G401 (cell line): Measurements from ENCODE around the gene ERI3. TPM values are rescaled to one million over a fixed set of nuclear protein-coding genes. Genes with fewer than 3 reads are reported as not detected.
A peak's percentile ranks its signal among the peaks of the same experiment; 100 is the strongest.
"Not testable (repeated sequence)": the region's sequence is repeated elsewhere in the genome, so short reads cannot be mapped to it uniquely, and the experiment has no call there.

ENCODE experiments used
- DNase-seq: peaks from one replicate; pipeline ENCODE4 v3.0.0-alpha.2; 2015; ENCODE audit warnings: low spot score
- in situ Hi-C: cut with HindIII; loops from 2 replicates; pipeline ENCODE4 v1.10.0; 2016; ENCODE audit warnings: low sequenced_read_pairs, mixed read lengths
- total RNA-seq: library from RNA; depleted of rRNA; stranded (reverse); fragments of >200 nt; shearing (Covaris generic); gene quantifications from 2 replicates; pipeline ENCODE4 v1.2.3, GENCODE V29; 2014

Gene ERI3
- total RNA-seq, 1 experiment from 2014 or later, result 135 TPM

GRCh38 chr1:44222397-44223186 is 132.5 kb downstream of the ERI3 start:
- DNase-seq, result no peak
- in situ Hi-C loops, result no loop called here

DNA sequence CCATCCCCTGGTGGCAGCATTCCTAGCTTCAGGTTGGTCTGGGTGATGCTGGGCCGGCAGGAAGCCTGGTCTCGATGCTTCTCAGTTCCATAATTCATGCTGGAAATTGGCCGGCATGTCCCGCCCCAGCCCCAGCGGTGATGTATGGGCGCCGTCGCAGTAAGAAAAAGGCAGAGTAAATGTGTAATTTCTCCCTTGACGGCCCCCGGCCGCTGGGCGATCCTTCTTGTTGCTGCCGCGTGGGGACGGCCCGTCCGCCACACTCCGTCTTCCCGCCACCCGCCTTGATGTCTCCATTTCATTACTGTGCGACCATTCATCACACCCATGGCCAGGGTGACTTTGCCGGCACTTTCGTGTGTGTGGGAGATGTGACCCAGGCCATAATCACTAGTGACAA is 133.3 kb downstream of the ERI3 start:
- in situ Hi-C loops, result no loop called here
- no peak for DNase-seq

DNA sequence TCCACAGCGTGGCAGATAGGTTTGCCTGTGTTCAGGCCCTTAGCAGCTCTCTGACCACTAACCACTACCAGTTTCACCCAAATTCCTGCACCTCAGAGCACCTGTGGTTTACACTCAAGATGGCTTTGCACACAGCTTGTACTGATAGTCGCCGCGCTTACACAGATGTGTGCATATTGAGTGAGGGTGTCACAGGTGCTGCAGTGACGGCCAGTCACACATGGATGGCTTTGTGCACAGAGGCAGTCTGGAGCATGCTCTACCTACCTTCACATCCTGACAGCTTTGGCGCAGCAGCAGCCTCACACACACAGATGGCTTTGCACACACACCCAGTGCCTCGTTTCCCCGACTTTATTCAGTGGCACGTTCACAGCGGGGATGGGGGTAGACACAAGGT is 134.3 kb downstream of the ERI3 start:
- in situ Hi-C loops, result no loop called here

GRCh38 chr1:44220001-44220751 is 134.9 kb downstream of the ERI3 start:
- in situ Hi-C loops, result no loop called here
- no peak for DNase-seq

More for the DNA sequence above, 134.3 kb downstream of the ERI3 start:
- no peak for DNase-seq

DNA sequence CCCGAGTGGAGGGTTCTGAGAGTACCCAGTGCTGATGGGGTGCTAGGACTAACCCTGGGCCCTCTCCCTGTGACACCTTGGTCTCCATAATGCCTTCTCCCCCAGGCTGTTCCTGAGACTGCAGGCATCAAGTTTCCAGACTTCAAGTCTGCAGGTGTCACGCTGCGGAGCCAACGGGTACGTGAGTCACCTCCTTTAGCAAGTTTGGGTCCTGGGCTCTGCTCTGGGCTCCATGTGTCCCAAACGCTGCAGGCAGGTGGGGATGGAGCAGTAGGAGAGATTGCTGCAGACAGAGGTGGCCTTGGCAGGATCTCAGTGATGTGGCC is 135.8 kb downstream of the ERI3 start:
- DNase-seq, result no peak
- in situ Hi-C loops, result no loop called here

DNA sequence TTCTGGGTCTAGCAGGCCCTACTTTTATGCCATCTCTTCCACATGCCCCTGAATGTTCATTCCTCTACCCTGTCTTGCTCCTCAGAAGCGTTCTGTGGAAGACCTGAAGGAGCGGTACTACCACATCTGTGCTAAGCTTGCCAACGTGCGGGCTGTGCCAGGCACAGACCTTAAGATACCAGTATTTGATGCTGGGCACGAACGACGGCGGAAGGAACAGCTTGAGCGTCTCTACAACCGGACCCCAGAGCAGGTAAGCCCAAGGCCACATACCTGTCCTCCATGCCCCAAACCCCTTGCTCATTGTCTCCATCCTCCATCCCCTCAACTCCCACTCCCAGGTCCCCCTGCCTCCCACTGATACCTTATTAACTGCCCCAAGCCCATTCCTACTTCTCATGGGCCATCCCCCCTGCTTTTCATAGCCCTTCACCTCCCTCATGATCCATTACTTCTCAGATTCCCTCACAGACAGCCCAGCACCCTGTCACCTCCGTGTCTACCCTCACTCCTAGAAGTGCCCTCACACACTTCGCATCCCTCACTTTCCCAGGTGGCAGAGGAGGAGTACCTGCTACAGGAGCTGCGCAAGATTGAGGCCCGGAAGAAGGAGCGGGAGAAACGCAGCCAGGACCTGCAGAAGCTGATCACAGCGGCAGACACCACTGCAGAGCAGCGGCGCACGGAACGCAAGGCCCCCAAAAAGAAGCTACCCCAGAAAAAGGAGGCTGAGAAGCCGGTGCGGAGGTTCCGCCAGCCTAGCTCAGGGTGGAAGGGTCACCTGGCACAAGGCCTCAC is 136.4 kb downstream of the ERI3 start:
- DNase-seq, result no peak
- in situ Hi-C loops, result no loop called here

DNA sequence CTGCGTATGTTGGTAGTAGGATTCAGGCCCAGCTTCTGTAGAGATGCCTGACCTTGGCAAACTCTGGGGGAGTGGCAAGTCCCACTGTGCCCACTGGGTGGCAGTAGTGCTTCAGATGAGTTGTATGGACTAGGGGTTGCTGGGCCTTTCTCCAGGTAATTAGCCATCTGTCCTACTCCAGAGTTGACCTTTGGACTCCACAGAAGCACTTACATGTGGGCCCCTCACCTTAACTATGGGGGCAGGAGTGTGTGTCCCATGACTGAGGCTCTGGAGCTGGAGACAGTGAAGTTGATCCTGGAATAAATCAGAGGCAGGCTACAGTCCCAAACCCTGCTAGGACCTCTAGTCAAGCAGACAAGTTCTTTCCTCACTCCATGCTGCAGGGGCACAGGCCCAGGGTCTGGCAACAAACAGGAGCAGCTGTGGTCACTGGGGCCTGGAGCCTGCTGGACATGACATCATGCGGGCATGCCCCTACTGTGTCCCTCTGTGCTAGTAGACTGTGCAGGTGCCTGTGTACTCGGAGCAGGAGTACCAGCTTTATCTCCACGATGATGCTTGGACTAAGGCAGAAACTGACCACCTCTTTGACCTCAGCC is 137.1 kb downstream of the ERI3 start:
- in situ Hi-C loops, result no loop called here
- DNase-seq, result peak; percentile 82

DNA sequence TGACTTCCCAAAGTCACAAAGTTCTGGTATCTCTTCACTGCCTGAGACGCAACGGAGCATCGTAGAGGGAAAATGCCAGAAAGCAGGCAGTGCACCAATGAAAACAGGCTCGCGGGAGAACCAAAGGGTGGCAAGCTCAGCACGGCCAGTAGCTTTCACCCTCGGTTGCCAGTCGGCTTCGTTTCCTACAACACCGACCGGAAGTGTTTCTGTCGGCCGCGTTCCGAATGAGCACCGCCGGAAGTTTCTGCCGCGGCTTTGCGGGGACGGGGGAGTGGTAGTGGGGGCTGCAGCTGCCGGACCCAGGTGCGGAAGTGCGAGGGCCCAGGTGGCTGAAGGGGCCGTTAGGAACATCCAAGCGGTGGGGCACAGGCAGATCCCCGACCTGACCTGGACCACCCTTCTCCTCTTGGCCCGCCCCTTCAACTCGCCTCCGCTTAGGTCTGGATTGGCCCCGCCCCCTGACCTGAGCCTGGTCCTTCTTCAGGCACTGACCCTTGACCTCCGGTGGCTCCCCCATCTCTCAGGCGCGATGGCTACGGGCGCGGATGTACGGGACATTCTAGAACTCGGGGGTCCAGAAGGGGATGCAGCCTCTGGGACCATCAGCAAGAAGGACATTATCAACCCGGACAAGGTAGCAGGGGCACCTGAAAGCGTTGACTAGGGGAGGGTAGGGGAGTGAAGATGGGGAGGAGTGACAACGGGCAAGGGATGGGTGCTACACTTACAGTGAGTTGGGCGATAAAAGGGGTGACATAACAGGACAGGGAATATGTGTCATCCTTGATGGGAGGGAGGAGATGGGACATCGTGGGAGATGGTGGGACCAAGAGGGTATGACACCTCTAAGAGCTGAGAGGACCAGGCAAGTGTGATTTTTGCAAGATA is 141.6 kb downstream of the ERI3 start, which contains the start of gene DMAP1:
TSS of gene DMAP1 (plus strand) at position 250 of the 891 bp plus-strand sequence. CDS start at position 533, 283 bp downstream.
- peak; percentile 92 for DNase-seq
- in situ Hi-C loops, result no loop called here

GRCh38 chr1:44212355-44213221 is 142.5 kb downstream of the ERI3 start:
- in situ Hi-C loops, result no loop called here
- DNase-seq, result no peak

- in situ Hi-C loops, result no loop called here
- DNase-seq, result no peak
Measured at GRCh38 chr1:44210595-44210994, 144.5 kb downstream of the ERI3 start.

DNA sequence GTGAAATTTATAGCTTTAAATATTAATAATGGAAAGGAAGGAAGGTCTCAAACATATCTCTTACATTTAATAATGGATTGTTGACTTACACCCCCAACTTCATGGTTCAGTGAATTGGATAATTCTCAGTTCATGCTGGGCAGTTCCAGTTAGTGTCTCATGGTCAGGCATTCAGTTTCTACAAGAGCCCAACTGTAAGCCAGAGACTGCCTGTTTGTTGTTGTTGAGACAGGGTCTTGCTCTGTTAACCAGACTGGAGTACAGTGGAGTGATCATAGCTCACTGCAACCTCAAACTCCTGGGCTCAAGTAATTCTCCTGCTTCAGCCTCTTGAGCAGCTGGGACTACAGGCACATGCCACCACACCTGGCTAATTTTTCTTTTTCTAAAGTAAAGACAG is 146.8 kb downstream of the ERI3 start:
- in situ Hi-C loops, result no loop called here
- no peak for DNase-seq

- DNase-seq, in situ Hi-C loops: not testable (repeated sequence)
Measured at GRCh38 chr1:44206545-44206944, 148.5 kb downstream of the ERI3 start.

DNA sequence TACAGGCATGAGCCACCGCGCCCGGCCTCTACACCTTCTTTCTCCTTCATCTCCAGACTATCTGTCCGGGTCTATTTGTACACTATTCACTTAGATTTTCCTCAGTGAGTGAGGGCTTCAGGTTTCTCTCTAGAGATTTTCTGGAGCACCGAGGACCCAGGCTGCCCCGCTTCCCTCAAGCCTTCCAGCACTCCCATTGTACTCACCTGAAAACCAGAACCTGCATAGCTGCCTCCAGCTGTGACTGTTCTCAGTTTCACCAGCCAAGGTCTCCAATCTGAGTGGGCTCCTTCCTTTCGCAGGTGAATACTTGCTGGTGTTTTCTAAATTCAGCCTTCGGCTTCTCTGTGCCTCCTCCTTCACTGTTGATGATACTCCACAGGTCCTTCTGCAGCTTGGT is 154.7 kb downstream of the ERI3 start:
- DNase-seq, result no peak
- in situ Hi-C loops, result no loop called here

DNA sequence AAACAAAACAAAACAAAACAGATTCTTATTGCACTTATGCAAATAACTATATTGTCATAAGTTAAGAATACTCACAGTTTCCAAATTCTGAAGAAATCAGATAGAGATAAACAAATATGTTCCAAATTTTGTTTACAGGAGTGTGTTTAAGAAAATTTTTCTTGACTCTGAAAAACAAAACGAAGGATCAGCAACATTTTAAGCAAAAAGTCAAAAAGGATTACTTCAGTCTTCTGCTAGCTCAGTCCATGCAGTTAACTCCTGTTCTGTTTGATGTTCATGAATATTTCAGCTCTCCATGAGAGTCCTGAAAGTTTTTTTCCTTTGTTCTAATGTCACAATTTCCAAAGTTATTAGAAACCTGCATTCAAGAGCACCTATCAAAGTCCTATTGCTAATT is 180.4 kb downstream of the ERI3 start:
- in situ Hi-C loops, result no loop called here
- no peak for DNase-seq
